22Rv1 (cell line): ENCODE data around the gene ST3GAL5.
"Not testable (repeated sequence)": the region's sequence is repeated elsewhere in the genome, so short reads cannot be mapped to it uniquely, and the experiment has no call there.

Experiments
- H3K27ac ChIP-seq: fragments of 450-650 bp; 2 replicates; pipeline ENCODE4 v1.5.1; 2017
- CTCF ChIP-seq: fragments of 450-650 bp; IDR thresholded peaks from 2 replicates; pipeline ENCODE4 v1.5.1; 2017; ENCODE audit warnings: mild to moderate bottlenecking
- ZFX ChIP-seq: fragments of 450-650 bp; IDR thresholded peaks from 2 replicates; pipeline ENCODE4 v1.6.1; 2017; ENCODE audit warnings: antibody characterized with exemption, borderline replicate concordance

ST3GAL5 gene

GRCh38 chr2:85838641-85839040, 50.1 kb downstream of the ST3GAL5 start:
- no peak overlapping the region for H3K27ac ChIP-seq
- TF ChIP-seq ZFX (no peak), CTCF (no peak)

GRCh38 chr2:85838181-85838580, 50.6 kb downstream of the ST3GAL5 start:
- H3K27ac ChIP-seq = no peak overlapping the region
- TF ChIP-seq ZFX = no peak
- no peak for TF ChIP-seq CTCF

GRCh38 chr2:85834466-85834865, 54.3 kb downstream of the ST3GAL5 start:
- TF ChIP-seq ZFX (no peak), CTCF (no peak)
- H3K27ac ChIP-seq = no peak overlapping the region

GRCh38 chr2:85831735-85832134, 57.1 kb downstream of the ST3GAL5 start:
- no peak overlapping the region for H3K27ac ChIP-seq
- TF ChIP-seq ZFX = no peak
- TF ChIP-seq CTCF = no peak

GRCh38 chr2:85830645-85831044, 58.1 kb downstream of the ST3GAL5 start:
- TF ChIP-seq ZFX (no peak), CTCF (no peak)
- no peak overlapping the region for H3K27ac ChIP-seq

- not testable (repeated sequence) for H3K27ac ChIP-seq
Measured at GRCh38 chr2:85829394-85829793, 59.4 kb downstream of the ST3GAL5 start.

GRCh38 chr2:85828725-85829124, 60.1 kb downstream of the ST3GAL5 start:
- no peak overlapping the region for H3K27ac ChIP-seq
- no peak for TF ChIP-seq CTCF
- no peak for TF ChIP-seq ZFX

- no peak overlapping the region for H3K27ac ChIP-seq
- TF ChIP-seq ZFX (no peak), CTCF (no peak)
Measured at GRCh38 chr2:85827879-85828569, 60.8 kb downstream of the ST3GAL5 start.
